COLO829 (cell line): ENCODE results near the gene PATJ.
"Not testable (repeated sequence)": the region's sequence is repeated elsewhere in the genome, so short reads cannot be mapped to it uniquely, and the experiment has no call there.

Experiments used
- DNase-seq: peaks from one replicate; pipeline ENCODE4 v3.0.0; 2012; ENCODE audit warnings: low spot score

PATJ gene

GRCh38 chr1:61942856-61943255 lies 200.6 kb downstream of the PATJ start:
- no peak for DNase-seq

GRCh38 chr1:61948685-61949084 lies 206.4 kb downstream of the PATJ start:
- not testable (repeated sequence) for DNase-seq

GRCh38 chr1:61950418-61950817 lies 208.1 kb downstream of the PATJ start:
- DNase-seq = peak; percentile 8

GRCh38 chr1:61951731-61952580 lies 209.7 kb downstream of the PATJ start:
- DNase-seq = no peak

GRCh38 chr1:61952675-61953074 lies 210.4 kb downstream of the PATJ start:
- no peak for DNase-seq

- no peak for DNase-seq
Observed at GRCh38 chr1:61953076-61953789, 211.0 kb downstream of the PATJ start.

- no peak for DNase-seq
Observed at GRCh38 chr1:61953790-61954150, 211.5 kb downstream of the PATJ start.

- DNase-seq = no peak
Observed at GRCh38 chr1:61955261-61955660, 213.0 kb downstream of the PATJ start.

- DNase-seq = no peak
Observed at GRCh38 chr1:61956016-61956645, 213.9 kb downstream of the PATJ start.

- no peak for DNase-seq
Observed at GRCh38 chr1:61956784-61957183, 214.5 kb downstream of the PATJ start.

- DNase-seq = no peak
Observed at GRCh38 chr1:61961009-61961408, 218.7 kb downstream of the PATJ start.

- no peak for DNase-seq
Observed at GRCh38 chr1:61962631-61963030, 220.4 kb downstream of the PATJ start.

- not testable (repeated sequence) for DNase-seq
Observed at GRCh38 chr1:61966450-61967225, 224.4 kb downstream of the PATJ start.

- DNase-seq = no peak
Observed at GRCh38 chr1:61967750-61968149, 225.5 kb downstream of the PATJ start.

GRCh38 chr1:61968869-61969268 lies 226.6 kb downstream of the PATJ start:
- DNase-seq = no peak

- DNase-seq = no peak
Observed at GRCh38 chr1:61973100-61973837, 231.0 kb downstream of the PATJ start.

GRCh38 chr1:61975638-61976037 lies 233.4 kb downstream of the PATJ start:
- DNase-seq = no peak

- DNase-seq = no peak
Observed at GRCh38 chr1:61976566-61976965, 234.3 kb downstream of the PATJ start.

- peak; percentile 14 for DNase-seq
Observed at GRCh38 chr1:61978796-61979195, 236.5 kb downstream of the PATJ start.

GRCh38 chr1:61979729-61980128 lies 237.4 kb downstream of the PATJ start:
- no peak for DNase-seq

- no peak for DNase-seq
Observed at GRCh38 chr1:61980561-61980960, 238.3 kb downstream of the PATJ start.
